H1 (cell line): ENCODE results near the gene RND2. TPM values are rescaled to one million over a fixed set of nuclear protein-coding genes. Genes with fewer than 3 reads are reported as not detected.

ENCODE experiments used
- CTCF ChIA-PET: fragments of 300-600 bp; sonication (Branson Sonifier 250); formaldehyde crosslinking; loops from one replicate; lab custom pipeline; 2021; ENCODE audit not compliant: partially characterized antibody; lab: Charles Lee
- POLR2A ChIA-PET: fragments of 300-600 bp; sonication (Branson Sonifier 250); formaldehyde crosslinking; loops from one replicate; lab custom pipeline; 2021; ENCODE audit warnings: inconsistent platforms; ENCODE audit not compliant: partially characterized antibody; lab: Charles Lee
- DNase-seq, 2 experiments: peaks; one replicate each; pipeline versions ENCODE4 v3.0.0 to v3.0.0-alpha.2; 2010 to 2022; ENCODE audit warnings: low spot score in 2 of 2, low read depth in 1 of 2, mixed read lengths in 1 of 2
- FAIRE-seq: peaks from 2 replicates; lab custom pipeline; 2011; peaks lifted over from hg19 to GRCh38; lab: Jason Lieb, UNC
- H2AFZ ChIP-seq: 2 replicates; pipeline ENCODE4 v1.8.1; 2012; ENCODE audit warnings: low read length, inconsistent platforms
- H2AK5ac ChIP-seq: 2 replicates; pipeline ENCODE4 v1.6.1; 2013; ENCODE audit warnings: low read depth, low read length
- H2BK120ac ChIP-seq: replicated peaks from 2 replicates; pipeline ENCODE3; 2013; ENCODE audit warnings: low read depth, low read length, inconsistent platforms
- H2BK12ac ChIP-seq: 2 replicates; pipeline ENCODE4 v1.6.1; 2013; ENCODE audit warnings: low read depth, low read length
- H2BK15ac ChIP-seq: 2 replicates; pipeline ENCODE4 v1.6.1; 2013; ENCODE audit warnings: low read length
- H2BK20ac ChIP-seq: 2 replicates; pipeline ENCODE4 v1.6.1; 2013; ENCODE audit warnings: low read length
- H2BK5ac ChIP-seq: 2 replicates; pipeline ENCODE4 v1.6.1; 2013; ENCODE audit warnings: low read depth, low read length
- H3K14ac ChIP-seq: 2 replicates; pipeline ENCODE4 v1.6.1; 2013; ENCODE audit warnings: inconsistent platforms; ENCODE audit not compliant: insufficient read length
- H3K18ac ChIP-seq: 2 replicates; pipeline ENCODE4 v1.6.1; 2013; ENCODE audit warnings: low read length; ENCODE audit errors: extremely low read depth
- H3K23ac ChIP-seq: 2 replicates; pipeline ENCODE4 v1.6.1; 2013; ENCODE audit warnings: inconsistent platforms; ENCODE audit not compliant: insufficient read length
- H3K23me2 ChIP-seq: 2 replicates; pipeline ENCODE4 v1.6.1; 2013; ENCODE audit warnings: low read depth, low read length
- H3K27ac ChIP-seq: 2 replicates; pipeline ENCODE4 v1.6.1; 2011; ENCODE audit warnings: low read depth, low read length, inconsistent platforms
- H3K27me3 ChIP-seq, 4 experiments: replicated peaks in 1 of 4; 1 replicate in 1 of 4; 2 replicates in 3 of 4; pipeline versions ENCODE4 v1.6.1 to v1.8.1; 2011 to 2013; ENCODE audit warnings: low read length in 3 of 4, mild to moderate bottlenecking in 3 of 4, inconsistent platforms in 2 of 4, mixed read lengths in 2 of 4, moderate library complexity in 1 of 4; ENCODE audit not compliant: control insufficient read depth in 3 of 4, insufficient read depth in 3 of 4; ENCODE audit errors: extremely low read depth in 1 of 4
- H3K36me3 ChIP-seq, 4 experiments: 2 replicates each; pipeline versions ENCODE4 v1.6.1 to v1.8.1; 2011 to 2013; ENCODE audit warnings: mild to moderate bottlenecking in 4 of 4, low read length in 3 of 4, moderate library complexity in 2 of 4, control low read depth in 1 of 4, inconsistent platforms in 1 of 4; ENCODE audit not compliant: insufficient read depth in 4 of 4, control insufficient read depth in 2 of 4
- H3K4ac ChIP-seq: replicated peaks from 2 replicates; pipeline ENCODE3; 2013; ENCODE audit warnings: low read length, low read depth, mixed read lengths, inconsistent platforms; ENCODE audit not compliant: insufficient read length
- H3K4me1 ChIP-seq, 4 experiments: replicated peaks in 1 of 4; 1 replicate in 1 of 4; 2 replicates in 3 of 4; pipeline versions ENCODE4 v1.6.1 to v1.8.1; 2011 to 2013; ENCODE audit warnings: low read length in 3 of 4, inconsistent platforms in 2 of 4, mixed read lengths in 1 of 4; ENCODE audit not compliant: insufficient read depth in 4 of 4, control insufficient read depth in 3 of 4
- H3K4me2 ChIP-seq, 2 experiments: 2 replicates each; pipeline versions ENCODE4 v1.6.1 to v1.8.1; 2011 to 2013; ENCODE audit warnings: low read depth in 2 of 2, low read length in 2 of 2, control low read depth in 1 of 2, inconsistent platforms in 1 of 2, mild to moderate bottlenecking in 1 of 2; ENCODE audit not compliant: insufficient read depth in 1 of 2
- H3K4me3 ChIP-seq, 4 experiments: fragments of 200-600, 300-600 bp in 1 of 4; sonication (generic), shearing (Covaris generic), sonication (Bioruptor Twin) in 1 of 4; 2 replicates each; pipeline versions ENCODE4 v1.5.1 to v1.8.1; 2011 to 2016; ENCODE audit warnings: low read length in 4 of 4, low read depth in 3 of 4, control low read depth in 2 of 4, inconsistent platforms in 2 of 4, mild to moderate bottlenecking in 2 of 4, mixed read lengths in 1 of 4, moderate library complexity in 1 of 4; ENCODE audit not compliant: insufficient read depth in 2 of 4; ENCODE audit errors: extremely low read depth in 1 of 4
- H3K56ac ChIP-seq: replicated peaks from 2 replicates; pipeline ENCODE3; 2013; ENCODE audit warnings: low read depth, mild to moderate bottlenecking, mixed read lengths, low read length, inconsistent platforms; ENCODE audit not compliant: insufficient read length
- H3K79me1 ChIP-seq: 2 replicates; pipeline ENCODE4 v1.6.1; 2013; ENCODE audit warnings: low read depth, low read length, control low read depth
- H3K79me2 ChIP-seq, 2 experiments: 2 replicates each; pipeline versions ENCODE4 v1.6.1 to v1.8.1; 2012 to 2013; ENCODE audit warnings: low read length in 2 of 2, mild to moderate bottlenecking in 2 of 2, inconsistent platforms in 1 of 2; ENCODE audit not compliant: insufficient read depth in 2 of 2, control insufficient read depth in 1 of 2
- H3K9ac ChIP-seq, 4 experiments: replicated peaks in 1 of 4; 1 replicate in 1 of 4; 2 replicates in 3 of 4; pipeline versions ENCODE4 v1.6.1 to v1.8.1; 2011 to 2013; ENCODE audit warnings: low read depth in 3 of 4, low read length in 3 of 4, control low read depth in 2 of 4, mild to moderate bottlenecking in 2 of 4, moderate library complexity in 2 of 4, inconsistent platforms in 1 of 4; ENCODE audit errors: extremely low read depth in 1 of 4
- H3K9me3 ChIP-seq, 2 experiments: 2 replicates each; pipeline versions ENCODE4 v1.6.1 to v1.8.1; 2012 to 2013; ENCODE audit warnings: mild to moderate bottlenecking in 2 of 2, moderate library complexity in 2 of 2, control low read depth in 1 of 2, inconsistent platforms in 1 of 2, low read depth in 1 of 2, low read length in 1 of 2, mixed read lengths in 1 of 2; ENCODE audit not compliant: insufficient read depth in 2 of 2
- H4K20me1 ChIP-seq, 2 experiments: replicated peaks in 1 of 2; 2 replicates each; pipeline versions ENCODE3 to v1.8.1; 2011 to 2013; ENCODE audit warnings: inconsistent platforms in 2 of 2, low read length in 2 of 2, mild to moderate bottlenecking in 1 of 2; ENCODE audit not compliant: insufficient read depth in 2 of 2, control insufficient read depth in 1 of 2
- H4K5ac ChIP-seq: 2 replicates; pipeline ENCODE4 v1.6.1; 2013; ENCODE audit warnings: low read length, low read depth, mixed read lengths, inconsistent platforms; ENCODE audit not compliant: insufficient read length
- H4K8ac ChIP-seq: 2 replicates; pipeline ENCODE4 v1.8.0; 2013; ENCODE audit warnings: mild to moderate bottlenecking, moderate library complexity, low read length, inconsistent platforms; ENCODE audit not compliant: insufficient read depth; ENCODE audit errors: extremely low read depth
- H4K91ac ChIP-seq: replicated peaks from 2 replicates; pipeline ENCODE3; 2013; ENCODE audit warnings: low read length, mixed read lengths, inconsistent platforms; ENCODE audit not compliant: insufficient read length
- ASH2L ChIP-seq: fragments of 200-600, 300-600 bp; sonication (generic); IDR thresholded peaks from one replicate; pipeline ENCODE4 v1.7.1; 2017; ENCODE audit warnings: low read length
- ATF2 ChIP-seq: IDR thresholded peaks from 2 replicates; pipeline ENCODE4 v1.6.1; 2012; ENCODE audit warnings: low read length, inconsistent platforms
- CHD1 ChIP-seq: IDR thresholded peaks from 2 replicates; pipeline ENCODE4 v1.6.1; 2012; ENCODE audit warnings: low read depth, low read length, improper control_type of control experiment
- EP300 ChIP-seq, 2 experiments: IDR thresholded peaks; 1 replicate in 1 of 2; 2 replicates in 1 of 2; pipeline ENCODE4 v1.6.1; 2011 to 2012; ENCODE audit warnings: low read depth in 2 of 2, low read length in 2 of 2, mild to moderate bottlenecking in 2 of 2, borderline replicate concordance in 1 of 2, inconsistent platforms in 1 of 2, moderate library complexity in 1 of 2
- KDM5A ChIP-seq: fragments of 200-600 bp; IDR thresholded peaks from 2 replicates; pipeline ENCODE4 v1.7.1; 2012; ENCODE audit warnings: mild to moderate bottlenecking, low read length, inconsistent platforms, mixed read lengths
- RBBP5 ChIP-seq: IDR thresholded peaks from 2 replicates; pipeline ENCODE4 v1.7.1; 2012; ENCODE audit warnings: low read depth, mild to moderate bottlenecking, inconsistent platforms, low read length, moderate library complexity, borderline replicate concordance
- SIRT6 ChIP-seq: IDR thresholded peaks from one replicate; pipeline ENCODE4 v1.7.1; 2012; ENCODE audit warnings: low read length, inconsistent platforms
- SUZ12 ChIP-seq: fragments of 200-600 bp; sonication (generic); IDR thresholded peaks from 2 replicates; pipeline ENCODE4 v1.6.1; 2012; ENCODE audit warnings: mild to moderate bottlenecking, inconsistent platforms, low read length, moderate library complexity, mixed read lengths
- WGBS, 2 experiments: shearing (Covaris generic) in 1 of 2; methylation state at CpG; one replicate each; pipeline versions ENCODE4 v1.1.6 to v1.1.7; 2013 to 2015; ENCODE audit warnings: low lambda C conversion rate in 2 of 2, mixed read lengths in 2 of 2, inconsistent platforms in 1 of 2, low coverage in 1 of 2, missing lambda C conversion rate in 1 of 2; ENCODE audit not compliant: insufficient replicate concordance in 2 of 2, insufficient coverage in 1 of 2, insufficient read length in 1 of 2; ENCODE audit errors: extremely low coverage in 1 of 2, missing lambda C conversion rate in 1 of 2; 5-methylcytosine and 5-hydroxymethylcytosine counted together
- polyA plus RNA-seq, 7 experiments: library from polyadenylated mRNA; depleted of rRNA in 3 of 7; stranded (reverse) in 5 of 7; unstranded in 2 of 7; fragments of >200 nt in 5 of 7; fragments of 200-250 nt in 2 of 7; gene quantifications; 1 replicate in 5 of 7; 2 replicates in 1 of 7; 4 replicates in 1 of 7; pipeline versions ENCODE4 v1.2.1 to v1.2.3, GENCODE V29; 2011 to 2013; ENCODE audit warnings: missing spikeins in 2 of 7, mixed read lengths in 2 of 7
- total RNA-seq: library from RNA; stranded (reverse); fragmentation: NEBNext Ultra II Directional; extraction: Animal tissue kit (Norgen Biotek cat#: 25700); gene quantifications from 2 replicates; pipeline ENCODE4 v1.2.1, GENCODE V29; 2021

Gene RND2
- total and polyA plus RNA-seq, 2 of the 8 experiments (the other 6 are each of a cell fraction or from before 2014, with no cell fraction given), result 51.3 to 61.4 TPM

DNA sequence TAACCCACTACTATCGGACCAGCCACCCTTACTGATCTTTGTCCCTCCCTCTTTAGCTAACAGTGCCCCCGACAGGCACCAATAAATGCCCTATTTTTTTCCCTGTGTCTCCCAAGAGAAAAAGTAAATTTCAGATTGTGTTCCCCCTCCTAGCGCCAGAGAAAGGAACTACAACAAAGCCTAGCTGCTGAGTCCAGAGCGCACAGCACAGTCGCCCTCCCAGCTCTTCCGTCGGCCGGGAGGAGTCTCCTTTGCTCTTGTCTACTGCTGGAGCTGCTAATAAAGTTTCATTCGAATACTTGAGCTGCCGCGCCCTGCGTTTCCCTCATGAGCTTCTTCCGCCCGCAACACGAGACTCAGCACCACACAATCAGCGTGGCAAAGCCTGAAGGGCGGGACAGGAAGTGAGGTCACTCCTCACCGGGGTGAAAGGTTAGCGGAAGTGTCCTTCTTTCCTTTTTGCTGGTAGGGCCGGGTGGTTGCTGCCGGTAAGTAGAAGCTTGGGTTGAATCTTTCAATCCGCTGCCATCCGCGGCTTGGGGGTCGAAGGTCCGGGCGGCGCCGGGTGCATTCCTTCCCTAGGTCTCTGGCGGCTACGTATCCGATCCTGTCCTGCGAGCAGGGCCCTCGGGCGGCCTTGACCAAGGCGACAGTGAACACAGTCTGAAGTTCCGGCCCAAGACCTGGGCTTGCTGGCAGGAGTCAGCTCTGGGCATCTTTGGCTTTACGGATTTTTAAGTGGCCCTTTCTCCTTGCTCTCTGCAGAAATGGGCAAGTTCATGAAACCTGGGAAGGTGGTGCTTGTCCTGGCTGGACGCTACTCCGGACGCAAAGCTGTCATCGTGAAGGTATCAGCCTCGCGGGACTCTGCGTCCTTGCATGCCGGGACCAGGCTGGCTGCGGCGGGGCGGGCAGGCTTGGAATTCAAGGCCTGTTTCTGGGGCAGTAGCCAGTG lies 26.8 kb upstream of the RND2 start, which contains the start of gene RPL27:
TSS of gene RPL27 (plus strand) at position 436 of the 955 bp plus-strand sequence. CDS start at position 768, 332 bp downstream.
- peaks cover 2% of the 10 kb centered on the region; the same call in 1 of the 2 replicates for H3K79me1 ChIP-seq
- FAIRE-seq (peak; percentile 84), DNase-seq (peak; percentile 93 to 99)
- peak within 1 kb of the TSS; percentile 98 for H4K8ac ChIP-seq
- peaks cover 11 to 20% of the 10 kb centered on the region in 2 experiments for H3K79me2 ChIP-seq
- no peaks in the 10 kb centered on the region for H3K9me3 ChIP-seq
- H3K23me2 ChIP-seq, result peaks cover 7% of the 10 kb centered on the region
- H3K4ac ChIP-seq, result peak within 1 kb of the TSS; percentile 70
- H3K27me3 ChIP-seq, result no peaks in the 10 kb centered on the region
- ChIA-PET POLR2A (interaction anchor here (0.6 to 8.2 kb wide), 66 partner anchors 9 to 1200 kb away, joined by 3 to 123 read pairs (median 4); partner anchors contain the start of genes AARSD1, BECN1, BRCA1 and IFI35), CTCF (interaction anchor here (0.6 to 2.7 kb wide), 26 partner anchors 9 to 218 kb away, joined by 3 to 20 read pairs (median 4); partner anchors contain the start of genes IFI35, PTGES3L and WNK4)
- peak within 1 kb of the TSS; percentile 5; the same call in 1 of the 2 replicates for H2AFZ ChIP-seq
- H2BK120ac ChIP-seq, result no peak within 1 kb of the TSS
- peak within 1 kb of the TSS; percentile 86 for H4K91ac ChIP-seq
- peaks cover 15 to 38% (median 31%) of the 10 kb centered on the region in 4 experiments for H3K36me3 ChIP-seq
- no peak within 1 kb of the TSS for H3K14ac ChIP-seq
- WGBS, 2 experiments, result 2% methylated on average over 37 of the region's 49 CpGs; no CpG with 5 or more reads in 1 of the 2 experiments
- peak within 1 kb of the TSS; percentile 77 for H3K56ac ChIP-seq
- peak within 1 kb of the TSS; percentile 84 for H2AK5ac ChIP-seq
- H3K4me1 ChIP-seq, result peaks cover 3 to 12% (median 4%) of the 10 kb centered on the region in 4 experiments; a peak in 6 of 7 replicates
- no peak within 1 kb of the TSS for H2BK15ac ChIP-seq
- H2BK12ac ChIP-seq, result no peak within 1 kb of the TSS
- peak within 1 kb of the TSS; percentile 93 to 98 (median 96) for H3K9ac ChIP-seq
- peak within 1 kb of the TSS; percentile 84 for H3K27ac ChIP-seq
- H4K20me1 ChIP-seq, result peaks cover 4 to 6% of the 10 kb centered on the region in 2 experiments
- H4K5ac ChIP-seq, result peak within 1 kb of the TSS; percentile 30
- H3K18ac ChIP-seq, result peak within 1 kb of the TSS; percentile 62; the same call in 1 of the 2 replicates
- no peak within 1 kb of the TSS for H3K23ac ChIP-seq
- peak within 1 kb of the TSS; percentile 84 to 96 for H3K4me2 ChIP-seq
- H2BK5ac ChIP-seq, result peak within 1 kb of the TSS; percentile 97
- H3K4me3 ChIP-seq, result peak within 1 kb of the TSS; percentile 83 to 100 (median 91)
- H2BK20ac ChIP-seq, result no peak within 1 kb of the TSS
- TF ChIP-seq SIRT6 (no peak), CHD1 (no peak), EP300 (IDR thresholded peaks at IDR 0.05; ENCODE audit: borderline replicate concordance in 1 of 2, low read depth in 2 of 2, low read length in 2 of 2) (peak in 1 of 2 experiments; percentile 68; a peak in 1 of 3 replicates), KDM5A (no peak; the same call in 1 of the 2 replicates), SUZ12 (no peak), ATF2 (peak; percentile 73; the same call in 1 of the 2 replicates), ASH2L (peak; percentile 73), RBBP5 (no peak)
